Measurements from ENCODE around the gene MVB12B. TPM values are rescaled to one million over a fixed set of nuclear protein-coding genes. Genes with fewer than 3 reads are reported as not detected.
"Not testable (repeated sequence)": the region's sequence is repeated elsewhere in the genome, so short reads cannot be mapped to it uniquely, and the experiment has no call there.

The MVB12B gene
- total and polyA plus RNA-seq, 8 donors: 2.3 to 21.9 (median 6.4) TPM

GRCh38 chr9:126536841-126537465 lies 210.3 kb downstream of the MVB12B start:
- Histone ChIP-seq H3K4me3 (no peak overlapping the region), H3K36me3 (no peaks in the 10 kb centered on the region), H3K9me3 (no peaks in the 10 kb centered on the region), H3K27me3 (peaks cover 0 to 57% (median 8%) of the 10 kb centered on the region in 3 donors), H3K4me1 (peaks cover 0 to 6% (median 0%) of the 10 kb centered on the region in 4 donors), H3K27ac (no peak overlapping the region)
- TF ChIP-seq EP300 (IDR thresholded peaks at IDR 0.05) (no peak), CTCF (IDR thresholded peaks at IDR 0.05) (no peak), POLR2A (IDR thresholded peaks at IDR 0.05) (no peak), POLR2AphosphoS5 (IDR thresholded peaks at IDR 0.05) (no peak)
- intact Hi-C loops (cut with DNase I; ENCODE audit: low total_unique reads): no loop called here
- 75 to 80% (median 79%) methylated on average over 11 of the region's 11 CpGs for WGBS, 5 donors
- no peak for DNase-seq

DNA sequence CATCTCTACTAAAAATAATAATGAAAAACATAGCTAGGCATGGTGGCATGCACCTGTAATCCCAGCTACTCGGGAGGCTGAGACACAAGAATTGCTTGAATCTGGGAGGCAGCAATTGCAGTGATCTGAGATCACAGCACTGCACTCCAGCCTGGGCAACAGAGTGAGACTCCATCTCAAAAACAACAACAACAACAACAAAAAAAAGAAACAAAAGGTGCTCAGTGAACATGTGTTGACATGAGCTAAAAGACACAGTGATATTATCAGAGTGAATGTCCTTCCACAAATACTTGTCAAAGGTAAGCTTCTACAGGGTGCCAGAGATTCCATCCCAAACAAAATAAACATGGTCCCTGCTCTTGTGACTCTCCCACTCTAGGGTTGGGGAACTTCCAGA lies 211.9 kb downstream of the MVB12B start:
- H3K27ac ChIP-seq: no peak overlapping the region
- WGBS, 5 donors: 92 to 100% (median 95%) methylated on average over 1 of the region's 1 CpG
- no peaks in the 10 kb centered on the region for H3K9me3 ChIP-seq
- no peak for DNase-seq
- no peaks in the 10 kb centered on the region for H3K36me3 ChIP-seq
- no peak overlapping the region for H3K4me3 ChIP-seq
- no peaks in the 10 kb centered on the region for H3K4me1 ChIP-seq
- intact Hi-C loops (cut with DNase I; ENCODE audit: low total_unique reads): no loop called here
- peaks cover 0 to 43% (median 8%) of the 10 kb centered on the region in 3 donors for H3K27me3 ChIP-seq
- no peak for TF ChIP-seq CTCF (IDR thresholded peaks at IDR 0.05)
- TF ChIP-seq POLR2A (IDR thresholded peaks at IDR 0.05): no peak
- no peak for TF ChIP-seq POLR2AphosphoS5 (IDR thresholded peaks at IDR 0.05)
- TF ChIP-seq EP300 (IDR thresholded peaks at IDR 0.05): no peak

- WGBS, 5 donors: 81 to 83% (median 81%) methylated on average over 9 of the region's 9 CpGs
- H3K27me3 ChIP-seq: peaks cover 0 to 24% (median under 1%) of the 10 kb centered on the region in 3 donors
- H3K9me3 ChIP-seq; H3K4me3 ChIP-seq; DNase-seq; H3K27ac ChIP-seq; H3K36me3 ChIP-seq; intact Hi-C loops (cut with DNase I; ENCODE audit: low total_unique reads); H3K4me1 ChIP-seq: not testable (repeated sequence)
These were observed 213.8 kb downstream of the MVB12B start for GRCh38 chr9:126540398-126540797.

- H3K4me3 ChIP-seq: no peak overlapping the region
- H3K9me3 ChIP-seq: no peaks in the 10 kb centered on the region
- DNase-seq: no peak
- H3K36me3 ChIP-seq: no peaks in the 10 kb centered on the region
- H3K4me1 ChIP-seq: no peaks in the 10 kb centered on the region
- intact Hi-C loops (cut with DNase I; ENCODE audit: low total_unique reads): no loop called here
- no peak overlapping the region for H3K27ac ChIP-seq
- TF ChIP-seq CTCF (IDR thresholded peaks at IDR 0.05) (no peak), POLR2A (IDR thresholded peaks at IDR 0.05) (no peak), POLR2AphosphoS5 (IDR thresholded peaks at IDR 0.05) (no peak)
- H3K27me3 ChIP-seq: peaks cover 0 to 5% (median 0%) of the 10 kb centered on the region in 3 donors
- 95 to 100% (median 97%) methylated on average over 3 of the region's 3 CpGs for WGBS, 5 donors
These were observed 216.9 kb downstream of the MVB12B start for GRCh38 chr9:126543490-126543889.

- 80 to 84% (median 82%) methylated on average over 7 of the region's 7 CpGs for WGBS, 5 donors
- H3K27me3 ChIP-seq: peaks cover 0 to 9% (median 0%) of the 10 kb centered on the region in 3 donors
- no peak for DNase-seq
These were observed 218.5 kb downstream of the MVB12B start for GRCh38 chr9:126545106-126545505.

More at GRCh38 chr9:126545106-126545505, 218.5 kb downstream of the MVB12B start:
- H3K27ac ChIP-seq: no peak overlapping the region
- no peak for TF ChIP-seq EP300 (IDR thresholded peaks at IDR 0.05)
- TF ChIP-seq POLR2A (IDR thresholded peaks at IDR 0.05): no peak
- TF ChIP-seq POLR2AphosphoS5 (IDR thresholded peaks at IDR 0.05): no peak
- no peak for TF ChIP-seq CTCF (IDR thresholded peaks at IDR 0.05)
- H3K36me3 ChIP-seq: no peaks in the 10 kb centered on the region
- intact Hi-C loops (cut with DNase I; ENCODE audit: low total_unique reads): no loop called here
- H3K4me3 ChIP-seq: no peak overlapping the region
- no peaks in the 10 kb centered on the region for H3K9me3 ChIP-seq
- peaks cover 0 to 4% (median 0%) of the 10 kb centered on the region in 4 donors for H3K4me1 ChIP-seq
